ENCODE data around the gene MDC1. TPM values are rescaled to one million over a fixed set of nuclear protein-coding genes. Genes with fewer than 3 reads are reported as not detected.

Gene MDC1
- total RNA-seq, 1 donor from 2014 or later, result 51.7 TPM

GRCh38 chr6:30707281-30707850 is 9.7 kb downstream of the MDC1 start:
- H3K4me1 Mint-ChIP-seq (ENCODE audit: unreplicated experiment), result peaks cover 7% of the 10 kb centered on the region
- TF ChIP-seq CTCF (IDR thresholded peaks at IDR 0.05; ENCODE audit: unreplicated experiment), result no peak

GRCh38 chr6:30705620-30706019 is 11.5 kb downstream of the MDC1 start:
- Mint-ChIP-seq H3K27ac (ENCODE audit: unreplicated experiment) (no peak overlapping the region), H3K36me3 (ENCODE audit: low read depth, unreplicated experiment) (peaks cover 51% of the 10 kb centered on the region), H3K4me1 (ENCODE audit: unreplicated experiment) (peaks cover 7% of the 10 kb centered on the region), H3K27me3 (ENCODE audit: unreplicated experiment) (peaks cover 7% of the 10 kb centered on the region), H3K9me3 (ENCODE audit: unreplicated experiment) (no peaks in the 10 kb centered on the region), H3K4me3 (ENCODE audit: unreplicated experiment) (peak overlapping the region; percentile 33)
- TF ChIP-seq CTCF (IDR thresholded peaks at IDR 0.05; ENCODE audit: unreplicated experiment), result no peak
- DNase-seq (ENCODE audit: low spot score), result no peak

More at GRCh38 chr6:30707281-30707850, 9.7 kb downstream of the MDC1 start:
- Mint-ChIP-seq H3K36me3 (ENCODE audit: low read depth, unreplicated experiment) (peaks cover 63% of the 10 kb centered on the region), H3K27me3 (ENCODE audit: unreplicated experiment) (peaks cover 5% of the 10 kb centered on the region), H3K9me3 (ENCODE audit: unreplicated experiment) (no peaks in the 10 kb centered on the region), H3K27ac (ENCODE audit: unreplicated experiment) (peak overlapping the region; percentile 34), H3K4me3 (ENCODE audit: unreplicated experiment) (peak overlapping the region; percentile 52)
- no peak for DNase-seq (ENCODE audit: low spot score)

GRCh38 chr6:30703821-30704220 is 13.3 kb downstream of the MDC1 start:
- Mint-ChIP-seq H3K4me1 (ENCODE audit: unreplicated experiment) (peaks cover 11% of the 10 kb centered on the region), H3K9me3 (ENCODE audit: unreplicated experiment) (no peaks in the 10 kb centered on the region), H3K27ac (ENCODE audit: unreplicated experiment) (peak overlapping the region; percentile 48), H3K27me3 (ENCODE audit: unreplicated experiment) (peaks cover 7% of the 10 kb centered on the region), H3K36me3 (ENCODE audit: low read depth, unreplicated experiment) (peaks cover 50% of the 10 kb centered on the region), H3K4me3 (ENCODE audit: unreplicated experiment) (peak overlapping the region; percentile 71)
- DNase-seq (ENCODE audit: low spot score), result no peak
- TF ChIP-seq CTCF (IDR thresholded peaks at IDR 0.05; ENCODE audit: unreplicated experiment), result no peak

- H3K4me3 Mint-ChIP-seq (ENCODE audit: unreplicated experiment), result peak overlapping the region; percentile 66
- no peak overlapping the region for H3K27ac Mint-ChIP-seq (ENCODE audit: unreplicated experiment)
- peaks cover 7% of the 10 kb centered on the region for H3K27me3 Mint-ChIP-seq (ENCODE audit: unreplicated experiment)
- H3K9me3 Mint-ChIP-seq (ENCODE audit: unreplicated experiment), result no peaks in the 10 kb centered on the region
- H3K36me3 Mint-ChIP-seq (ENCODE audit: low read depth, unreplicated experiment), result peaks cover 46% of the 10 kb centered on the region
- no peak for DNase-seq (ENCODE audit: low spot score)
- peaks cover 9% of the 10 kb centered on the region for H3K4me1 Mint-ChIP-seq (ENCODE audit: unreplicated experiment)
- TF ChIP-seq CTCF (IDR thresholded peaks at IDR 0.05; ENCODE audit: unreplicated experiment), result no peak
These were observed 14.1 kb downstream of the MDC1 start for GRCh38 chr6:30703011-30703410.

GRCh38 chr6:30700340-30700739 is 16.7 kb downstream of the MDC1 start:
- no peak for TF ChIP-seq CTCF (IDR thresholded peaks at IDR 0.05; ENCODE audit: unreplicated experiment)
- Mint-ChIP-seq H3K4me1 (ENCODE audit: unreplicated experiment) (peaks cover 5% of the 10 kb centered on the region), H3K27ac (ENCODE audit: unreplicated experiment) (peak overlapping the region; percentile 96), H3K4me3 (ENCODE audit: unreplicated experiment) (no peak overlapping the region), H3K36me3 (ENCODE audit: low read depth, unreplicated experiment) (peaks cover 30% of the 10 kb centered on the region), H3K27me3 (ENCODE audit: unreplicated experiment) (peaks cover 5% of the 10 kb centered on the region), H3K9me3 (ENCODE audit: unreplicated experiment) (no peaks in the 10 kb centered on the region)
- peak; percentile 58 for DNase-seq (ENCODE audit: low spot score)
